ENCODE results near the gene LTO1. TPM values are rescaled to one million over a fixed set of nuclear protein-coding genes. Genes with fewer than 3 reads are reported as not detected.

Gene LTO1
- total RNA-seq, 1 donor from 2014 or later = 13.4 TPM

DNA sequence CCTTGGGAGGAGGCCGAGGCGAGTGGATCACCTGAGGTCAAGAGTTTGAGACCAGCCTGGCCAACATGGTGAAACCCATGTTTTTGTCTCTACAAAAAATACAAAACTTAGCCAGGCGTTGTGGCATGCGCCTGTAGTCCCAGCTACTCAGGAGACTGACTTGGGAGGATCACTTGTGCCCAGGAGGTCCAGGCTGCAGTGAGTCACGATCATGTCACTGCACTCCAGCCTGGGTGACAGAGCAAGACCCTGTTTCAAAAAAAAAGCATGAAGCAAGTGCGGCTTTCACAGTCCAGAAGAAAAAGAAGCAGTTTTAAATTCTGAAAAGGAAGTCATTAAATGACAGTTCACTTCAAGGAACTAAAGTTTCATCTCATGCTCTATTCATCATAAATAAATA, 7.1 kb upstream of the LTO1 start:
- no peak for DNase-seq (ENCODE audit: low read depth)

DNA sequence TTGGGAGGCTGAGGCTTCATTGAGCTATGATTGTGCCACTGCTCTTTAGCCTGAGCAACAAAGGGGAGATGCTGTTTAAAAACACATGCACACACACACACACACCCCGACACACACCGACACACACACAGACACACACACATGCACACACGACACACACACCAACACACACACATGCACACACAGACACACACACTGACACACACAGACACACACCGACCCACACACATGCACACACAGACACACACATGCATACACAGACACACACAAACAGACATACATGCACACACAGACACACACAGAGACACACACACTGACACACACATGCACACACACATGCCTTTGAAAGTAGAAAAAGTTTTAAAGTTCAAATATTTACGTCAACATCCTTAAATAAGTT, 5.5 kb upstream of the LTO1 start:
- no peak for DNase-seq (ENCODE audit: low read depth)

DNA sequence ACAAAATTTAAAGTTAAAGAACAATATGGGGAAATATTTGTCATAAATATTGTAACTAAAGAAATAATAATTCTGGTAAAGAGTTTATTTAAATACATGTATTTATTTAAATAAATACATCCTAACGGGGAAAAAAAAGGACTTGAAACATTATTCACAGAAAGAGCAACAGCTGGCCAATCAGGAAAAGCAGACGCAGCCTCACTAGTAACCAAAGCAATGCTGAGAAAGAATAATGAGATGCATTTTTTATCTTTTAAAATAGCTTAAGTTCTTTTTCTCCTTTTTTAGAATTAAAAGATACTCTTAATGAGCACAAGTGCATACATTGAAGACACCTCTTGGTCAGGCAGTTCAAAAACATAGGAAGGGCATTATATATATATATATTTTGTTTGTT, 2.6 kb upstream of the LTO1 start:
- no peak for DNase-seq (ENCODE audit: low read depth)

DNA sequence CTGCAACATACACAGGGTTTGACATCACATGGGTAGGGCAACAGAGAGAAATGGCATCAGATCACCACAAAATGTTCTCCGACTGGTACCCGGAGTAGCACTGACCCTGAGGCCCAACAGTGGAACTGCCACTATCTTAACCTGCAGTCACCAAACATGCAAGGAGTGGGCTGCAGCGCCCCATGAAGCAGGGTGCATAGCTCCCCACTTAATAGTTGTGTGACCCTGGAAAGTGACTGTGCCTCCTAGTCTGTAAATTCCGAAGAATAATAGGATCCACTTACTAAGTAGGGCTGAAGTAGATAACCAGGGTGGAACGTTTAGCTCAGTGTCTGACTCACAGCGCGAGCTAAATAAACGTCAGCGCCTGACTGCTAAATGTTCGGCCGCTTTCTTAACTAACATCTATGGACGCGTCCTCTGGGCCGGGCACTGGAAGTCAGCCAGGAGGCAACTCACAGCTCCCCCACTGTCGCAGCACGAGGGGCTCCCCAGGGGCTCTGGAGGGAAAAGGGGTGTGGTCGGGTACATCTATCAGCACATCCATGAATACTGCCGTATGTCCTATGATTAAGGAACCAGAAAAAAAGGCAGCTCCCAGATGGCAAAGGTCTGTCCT, 777 bp downstream of the LTO1 start:
- DNase-seq (ENCODE audit: low read depth) = no peak

DNA sequence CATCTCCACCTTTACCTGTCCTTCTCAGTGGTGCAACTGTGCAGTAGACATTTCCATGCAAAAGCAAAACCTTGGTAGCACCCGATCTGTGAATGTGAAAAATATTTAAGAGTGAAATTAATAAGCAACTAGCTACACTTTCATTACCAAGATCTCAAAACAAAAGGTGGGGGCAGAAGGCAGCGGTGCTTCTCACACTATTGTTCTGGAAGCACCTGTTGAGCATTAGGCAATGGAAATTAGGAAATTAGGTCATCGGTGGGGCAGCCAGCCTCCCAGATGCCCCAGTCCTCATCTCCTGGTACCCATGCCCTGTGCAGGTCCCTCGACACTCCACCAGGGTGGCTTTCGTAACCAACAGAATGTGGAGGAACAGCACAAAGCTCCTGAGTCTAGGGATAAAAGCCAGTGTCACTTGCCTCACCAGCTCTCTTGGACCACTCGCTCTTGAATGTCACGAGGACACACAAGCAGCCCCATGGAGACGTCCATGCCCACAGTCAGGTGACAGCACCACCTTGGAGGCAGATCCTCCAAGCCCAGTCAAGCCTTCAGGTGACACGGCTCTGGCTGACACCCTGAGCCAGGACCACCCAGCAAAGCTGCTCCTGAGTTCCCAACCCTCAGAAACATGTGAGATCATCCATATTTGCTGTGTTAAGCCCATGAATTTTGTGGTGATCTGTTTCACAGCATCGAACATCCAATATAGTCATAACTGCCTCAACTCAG, 3.3 kb downstream of the LTO1 start:
- DNase-seq (ENCODE audit: low read depth) = no peak

DNA sequence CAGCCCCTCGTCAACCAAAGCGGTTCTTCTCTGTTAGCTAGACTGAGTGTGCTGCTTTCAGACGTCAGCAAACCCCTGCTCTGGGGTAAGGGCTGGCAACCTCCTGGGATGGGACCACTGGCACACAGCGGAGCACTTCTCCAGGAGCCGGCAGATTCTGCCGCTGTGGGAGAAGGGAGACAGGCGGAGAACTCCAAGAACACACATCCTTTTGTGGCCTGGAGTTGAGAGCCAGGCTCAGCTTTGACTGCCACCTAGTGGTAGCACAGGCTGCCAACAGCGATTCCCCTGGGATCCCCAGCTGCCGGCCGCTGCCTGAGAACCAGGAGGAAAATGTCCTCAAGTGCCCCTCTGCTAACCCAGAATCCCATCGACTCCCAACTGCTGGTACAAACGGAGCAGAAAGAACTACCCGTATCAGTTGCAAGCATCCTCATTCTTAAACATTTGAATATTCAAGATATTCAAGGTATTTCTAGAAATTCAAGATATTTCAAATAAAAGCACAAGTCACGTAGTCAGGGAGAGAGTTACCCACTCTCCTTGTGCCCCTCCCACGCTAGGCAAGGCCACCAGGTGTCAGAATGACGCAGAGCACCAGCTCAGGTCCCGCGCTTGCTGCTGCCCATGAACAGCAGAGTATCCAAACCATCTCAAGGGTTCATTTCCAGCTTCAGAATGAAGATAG, 4.9 kb downstream of the LTO1 start:
- peak; percentile 87 for DNase-seq (ENCODE audit: low read depth)

DNA sequence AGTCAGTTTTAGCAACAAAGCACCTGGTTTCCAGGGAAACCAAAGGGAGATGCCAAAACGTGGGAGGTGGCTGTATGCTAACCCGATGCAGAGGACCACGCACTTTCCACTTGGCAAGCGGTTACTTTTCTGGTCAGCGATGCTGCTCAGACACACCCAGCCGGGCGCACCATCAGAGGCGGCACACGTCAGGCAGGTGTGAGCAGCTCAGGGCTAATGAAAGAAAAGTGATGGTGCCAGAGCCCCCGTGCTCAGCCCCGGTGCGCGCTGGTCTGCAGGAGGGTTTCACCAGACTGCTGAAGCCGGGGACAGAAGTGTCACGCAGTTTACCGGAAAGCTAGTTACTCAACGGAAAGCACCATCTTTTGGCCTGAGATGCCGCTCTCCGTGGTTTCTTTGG, 5.7 kb downstream of the LTO1 start:
- no peak for DNase-seq (ENCODE audit: low read depth)

DNA sequence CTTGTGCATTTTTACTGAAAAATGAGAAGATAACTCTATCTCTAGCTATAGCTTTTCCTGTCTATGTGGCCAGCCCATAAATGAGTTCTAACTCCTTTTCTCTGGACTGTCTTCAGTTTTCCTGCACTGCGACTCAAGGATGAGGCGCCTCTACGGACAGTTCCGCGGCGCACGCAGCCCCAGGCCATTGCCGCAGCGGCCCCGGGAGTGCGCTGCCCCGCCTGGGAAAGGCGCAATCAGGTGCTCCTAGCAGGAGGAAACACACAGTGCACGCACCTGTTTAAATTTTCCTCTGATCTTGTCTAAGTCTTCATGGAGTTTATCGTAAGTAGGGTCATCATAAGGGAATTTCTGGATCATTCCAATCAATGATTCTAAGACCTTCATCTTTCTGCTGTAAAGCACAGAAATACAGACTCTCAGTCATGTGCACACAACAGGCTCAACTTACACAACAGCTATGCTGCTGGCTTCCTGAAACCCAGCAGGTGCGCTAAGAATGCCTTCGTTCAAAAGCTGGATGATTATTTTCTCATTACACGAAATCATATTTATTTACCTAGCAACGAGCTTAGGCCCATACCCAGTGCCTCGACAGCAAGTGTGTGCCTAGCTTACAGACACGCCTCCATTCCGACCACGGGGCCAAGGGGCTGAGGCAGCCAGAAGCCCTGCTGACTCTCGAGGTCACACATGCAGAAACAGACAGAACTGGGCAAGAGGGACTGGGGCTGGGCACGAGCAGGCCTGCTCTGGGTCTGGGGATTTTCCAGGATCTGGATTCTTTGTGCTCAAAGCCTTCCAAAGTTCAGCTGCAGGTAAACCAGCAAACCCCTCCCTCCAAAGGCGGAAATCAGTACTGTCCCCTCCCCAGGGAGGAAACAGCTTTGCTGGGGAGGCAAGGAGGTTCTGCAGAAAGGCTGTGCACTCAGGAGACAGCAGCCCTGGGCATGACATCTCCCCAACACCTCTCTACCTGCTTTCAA, 7.2 kb downstream of the LTO1 start:
- DNase-seq (ENCODE audit: low read depth) = no peak

DNA sequence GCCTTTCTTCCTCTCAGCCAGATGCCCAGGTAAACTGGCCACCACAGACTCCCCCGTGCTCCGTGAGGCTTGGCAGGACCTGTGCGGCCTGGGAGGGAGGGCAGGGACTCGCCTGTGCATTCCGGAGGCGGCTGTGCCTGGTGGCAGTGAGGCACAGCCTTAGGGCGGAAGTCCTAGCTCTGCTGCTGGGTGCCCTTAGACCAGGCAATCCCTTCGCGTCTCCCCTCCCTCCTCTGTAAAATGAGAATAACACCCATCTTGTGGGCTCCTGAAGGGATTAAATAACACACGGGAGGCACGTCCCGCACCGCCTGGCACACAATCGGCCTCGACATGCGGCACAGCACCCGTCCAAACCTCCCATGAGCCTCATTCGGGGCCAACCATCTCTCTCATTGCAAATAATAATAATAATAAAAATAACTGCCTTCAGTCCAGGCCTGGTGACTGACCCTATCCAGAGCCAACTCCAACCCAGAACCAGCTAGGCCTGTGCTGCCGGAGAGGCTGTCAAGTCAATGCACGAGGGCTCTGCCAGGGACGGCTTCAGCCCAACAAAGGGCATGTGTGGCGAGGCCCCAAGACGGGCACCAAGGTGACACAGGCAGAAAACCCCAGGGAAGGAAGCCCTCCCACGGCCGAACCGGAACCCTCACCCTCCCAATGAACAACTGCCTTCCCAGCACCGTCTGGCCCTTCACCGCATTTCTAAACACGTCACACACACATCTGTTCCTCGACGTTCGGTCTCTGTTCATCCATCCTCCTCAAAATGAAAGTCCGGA, 8.2 kb downstream of the LTO1 start:
- DNase-seq (ENCODE audit: low read depth) = no peak

DNA sequence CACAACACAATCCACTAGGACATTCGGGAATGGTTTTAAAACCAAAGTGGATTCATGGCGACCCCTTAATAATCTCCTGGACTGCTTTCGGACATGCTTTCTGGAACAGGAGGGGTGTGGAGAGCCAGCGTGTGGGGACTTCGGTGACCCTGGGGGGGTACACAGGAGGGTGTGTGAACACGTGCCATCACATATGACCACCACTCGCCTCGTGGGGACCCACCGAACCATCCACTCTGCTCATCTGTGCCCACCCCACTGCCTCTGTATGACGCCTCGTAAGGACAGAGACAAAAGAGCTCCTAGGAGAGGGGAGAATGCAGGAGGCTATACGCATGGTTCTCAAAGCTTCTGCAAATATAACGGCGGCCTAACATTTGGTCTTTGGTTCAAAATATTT, 8.9 kb downstream of the LTO1 start:
- DNase-seq (ENCODE audit: low read depth) = no peak

DNA sequence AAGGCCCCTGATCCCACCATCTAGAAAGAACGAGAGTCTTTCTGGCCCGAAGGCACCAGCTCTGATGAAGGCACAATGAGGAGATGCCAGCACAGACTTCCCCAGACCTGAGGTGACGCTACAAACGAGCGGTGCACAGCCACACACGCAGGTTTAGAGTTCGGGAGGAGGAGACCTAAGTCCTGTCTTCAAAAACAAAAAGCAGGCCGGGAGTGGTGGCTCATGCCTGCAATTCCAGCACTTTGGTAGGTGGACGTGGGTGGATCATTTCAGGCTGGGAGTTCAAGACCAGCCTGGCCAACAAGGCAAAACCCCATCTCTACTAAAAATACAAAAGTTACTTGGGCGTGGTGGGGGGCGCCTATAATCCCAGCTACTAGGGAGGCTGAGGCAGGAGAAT, 9.5 kb downstream of the LTO1 start:
- no peak for DNase-seq (ENCODE audit: low read depth)

DNA sequence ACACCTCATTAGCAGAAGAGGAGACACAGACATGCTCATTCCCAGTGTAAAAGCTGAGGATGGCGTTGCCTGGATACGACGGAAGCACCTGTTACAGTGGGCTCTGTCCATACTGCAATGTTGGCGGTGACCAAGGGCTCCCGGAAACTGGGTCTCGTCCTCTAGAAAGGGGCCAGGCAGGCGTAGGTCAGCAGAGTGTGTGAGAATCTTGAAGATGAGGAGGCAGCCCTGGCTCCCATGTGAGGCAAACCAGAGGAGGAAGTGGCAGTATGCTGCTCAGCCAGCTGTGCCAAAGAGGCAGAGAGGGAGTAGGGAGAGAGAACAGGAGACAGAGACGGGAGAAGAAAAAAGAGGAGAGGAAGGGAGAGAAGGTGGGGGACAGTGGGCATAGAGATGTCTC, 10.3 kb downstream of the LTO1 start:
- DNase-seq (ENCODE audit: low read depth) = no peak

DNA sequence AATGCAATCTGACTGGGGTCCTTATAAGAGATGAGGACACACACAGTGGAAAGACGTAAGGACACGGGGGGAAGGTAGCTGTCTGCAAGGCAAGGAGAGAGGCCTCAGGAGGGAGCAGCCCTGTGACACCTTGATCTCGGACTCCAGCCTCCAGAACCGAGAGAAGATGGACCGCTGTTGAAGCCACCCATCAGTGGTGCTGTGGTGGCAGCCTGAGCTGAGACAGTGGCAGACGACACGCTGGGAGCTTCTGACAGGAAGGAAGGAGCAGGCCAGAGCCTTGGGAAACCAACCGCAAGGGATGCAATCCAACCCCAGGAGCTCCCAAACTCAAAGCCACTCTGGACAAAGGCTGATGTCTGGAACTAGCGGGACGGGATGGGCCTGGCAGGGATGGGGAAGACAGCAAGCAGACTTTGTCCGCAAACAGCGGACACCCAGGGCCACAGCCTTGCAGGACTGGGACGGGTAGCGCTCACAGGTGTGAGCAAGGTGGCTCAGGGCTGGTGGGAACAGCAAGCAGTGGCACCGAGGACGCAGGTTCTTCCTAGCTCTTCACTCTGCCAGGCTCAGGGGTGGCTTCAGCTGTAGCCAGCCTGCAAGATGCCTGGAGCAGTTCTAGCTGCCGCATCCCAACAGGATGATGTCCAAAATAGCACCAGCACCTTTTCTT, 10.9 kb downstream of the LTO1 start:
- DNase-seq (ENCODE audit: low read depth) = no peak

DNA sequence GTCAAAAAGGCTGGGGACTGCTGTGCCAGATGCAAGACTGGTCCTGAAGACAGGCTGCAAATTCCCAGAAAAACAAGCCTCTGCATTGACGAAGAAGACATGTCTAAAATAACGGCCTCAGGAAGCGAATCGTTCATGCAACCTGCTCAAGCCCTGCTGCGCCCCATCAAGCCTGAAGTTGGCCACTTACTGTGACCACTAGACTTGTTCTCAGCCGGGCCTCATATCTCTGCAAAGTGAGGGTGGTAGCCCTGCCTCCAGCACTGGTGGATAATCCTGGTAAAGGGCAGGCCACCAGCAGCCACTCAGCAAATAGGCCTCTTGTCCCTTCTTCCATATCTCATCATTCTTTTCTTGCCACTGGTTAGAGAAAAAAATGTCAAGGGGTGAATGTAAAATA, 11.8 kb downstream of the LTO1 start:
- DNase-seq (ENCODE audit: low read depth) = no peak

DNA sequence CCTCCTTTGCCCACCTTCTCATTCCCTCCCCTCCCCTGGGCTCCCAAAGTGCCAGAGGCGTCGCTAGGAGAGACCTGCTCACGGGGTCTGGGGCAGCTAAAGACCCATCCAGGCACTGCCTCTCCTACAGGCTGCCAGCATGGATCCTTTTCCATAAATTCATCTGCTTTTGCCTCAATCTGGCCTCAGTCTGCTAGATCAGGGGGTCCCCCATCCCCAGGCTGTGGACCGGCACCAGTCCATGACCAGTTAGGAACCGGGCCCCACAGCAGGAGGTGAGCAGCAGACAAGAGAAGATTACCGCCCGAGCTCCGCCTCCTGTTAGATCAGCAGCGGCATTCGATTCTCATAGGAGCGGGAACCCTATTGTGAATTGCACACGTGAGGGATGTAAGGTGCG, 12.3 kb downstream of the LTO1 start:
- no peak for DNase-seq (ENCODE audit: low read depth)

DNA sequence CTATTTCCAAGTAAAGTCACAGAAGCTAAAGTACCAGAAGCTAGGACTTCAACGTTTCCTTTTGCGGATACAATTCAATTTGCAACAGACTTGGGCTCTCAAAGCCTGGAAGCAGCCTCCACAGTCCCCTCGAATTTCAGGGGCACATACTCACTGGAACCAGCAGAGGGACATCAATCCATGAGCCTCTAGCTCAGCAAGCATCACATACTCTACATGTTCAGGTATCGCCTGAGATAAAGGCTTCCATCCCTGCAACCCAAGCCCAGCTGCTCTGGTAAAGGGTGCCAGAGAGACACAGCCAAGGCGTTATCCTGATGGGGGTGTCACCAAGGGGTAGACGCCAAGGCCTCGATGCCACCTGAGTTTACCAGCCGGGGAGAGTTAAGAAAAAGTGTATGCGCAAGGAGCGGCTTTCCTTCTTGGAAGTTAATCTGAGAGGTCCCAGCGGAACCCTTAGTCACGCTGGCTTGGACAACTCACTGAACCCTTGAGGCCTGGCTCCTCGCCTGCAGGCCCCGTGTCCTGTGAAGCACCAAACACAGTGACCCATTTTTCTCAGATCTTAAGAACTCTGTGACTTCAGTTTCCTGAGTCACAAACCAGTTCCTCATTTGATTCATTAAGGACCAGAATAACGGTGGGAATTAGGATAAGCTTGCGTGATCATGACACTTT, 13.0 kb downstream of the LTO1 start:
- no peak for DNase-seq (ENCODE audit: low read depth)

DNA sequence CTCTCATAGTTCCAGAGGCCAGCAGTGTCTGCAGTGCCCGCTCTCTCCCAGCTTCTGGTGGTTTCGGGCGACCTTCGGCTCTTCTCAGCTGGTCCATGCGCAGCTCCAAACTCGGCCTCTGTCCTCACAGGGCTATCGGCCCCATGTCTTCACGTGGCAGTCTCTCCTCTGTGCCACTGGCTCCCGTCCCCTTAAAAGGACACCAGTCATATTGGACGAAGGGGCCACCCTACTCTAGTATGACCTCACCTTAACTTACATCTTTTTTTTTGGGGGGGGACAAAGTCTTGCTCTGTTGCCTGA, 13.8 kb downstream of the LTO1 start:
- DNase-seq (ENCODE audit: low read depth) = no peak

DNA sequence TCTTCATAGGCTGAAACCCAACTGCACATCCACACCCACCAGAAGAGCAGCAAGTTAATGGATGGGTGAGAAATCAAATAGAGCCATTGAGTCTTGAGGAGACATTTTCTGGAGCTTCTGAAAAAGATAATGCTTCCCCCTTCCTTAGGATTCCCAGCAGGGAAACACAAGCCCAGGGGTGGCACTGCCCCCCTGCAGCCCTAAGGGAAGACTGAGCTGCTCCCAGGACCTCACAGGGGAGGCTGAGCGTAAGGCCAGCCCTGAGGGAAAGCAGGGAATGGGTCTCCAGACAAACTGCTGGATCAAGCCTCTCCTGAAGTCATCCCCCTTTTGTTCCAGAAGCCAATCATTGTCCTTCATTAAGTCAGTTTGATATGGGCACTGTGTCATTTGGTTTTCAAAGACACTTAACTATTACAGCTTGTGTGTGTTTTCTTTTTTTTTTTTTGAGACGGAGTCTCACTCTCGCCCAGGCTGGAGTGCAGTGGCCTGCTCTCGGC, 15.1 kb downstream of the LTO1 start:
- no peak for DNase-seq (ENCODE audit: low read depth)

DNA sequence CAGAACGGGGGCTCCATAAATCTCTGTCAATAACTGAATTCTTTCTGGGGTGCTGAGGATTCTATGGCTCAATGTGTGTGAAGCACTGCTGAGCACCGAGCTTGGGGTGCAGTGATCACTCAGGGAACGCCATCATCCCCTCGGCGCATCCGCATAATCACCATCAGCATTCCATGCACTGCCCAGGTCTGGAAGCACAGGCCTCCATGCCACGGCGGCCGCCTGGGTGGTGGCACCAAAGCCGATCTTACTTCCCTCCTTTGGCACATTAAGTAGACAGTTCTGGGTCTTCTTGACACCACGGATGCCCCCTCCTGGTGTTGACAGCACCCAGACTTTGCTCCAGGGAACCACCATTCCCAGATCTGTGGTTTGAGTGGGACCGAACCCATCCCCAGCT, 15.6 kb downstream of the LTO1 start:
- DNase-seq (ENCODE audit: low read depth) = no peak

Data from myocyte (in vitro differentiated cells).